HG02623 (cell line): ENCODE data around the gene SYCP2.

Experiments used
- ATAC-seq: cut with Tn5 transposase; IDR thresholded peaks from one replicate; pipeline ENCODE4 v1.9.1; 2021; ENCODE audit warnings: moderate library complexity; ENCODE audit not compliant: unreplicated experiment

SYCP2 gene

GRCh38 chr20:59836767-59837166, 96.7 kb downstream of the SYCP2 start:
- no peak for ATAC-seq

- ATAC-seq = no peak
These were observed 97.7 kb downstream of the SYCP2 start for GRCh38 chr20:59835448-59836395.

GRCh38 chr20:59835057-59835447, 98.4 kb downstream of the SYCP2 start:
- no peak for ATAC-seq

GRCh38 chr20:59832406-59833363, 100.8 kb downstream of the SYCP2 start:
- ATAC-seq = no peak

GRCh38 chr20:59831916-59832270, 101.5 kb downstream of the SYCP2 start:
- no peak for ATAC-seq

GRCh38 chr20:59831024-59831915, 102.2 kb downstream of the SYCP2 start:
- ATAC-seq = no peak

GRCh38 chr20:59830665-59831023, 102.8 kb downstream of the SYCP2 start:
- no peak for ATAC-seq

- no peak for ATAC-seq
These were observed 103.4 kb downstream of the SYCP2 start for GRCh38 chr20:59829786-59830664.

GRCh38 chr20:59829054-59829785, 104.2 kb downstream of the SYCP2 start:
- no peak for ATAC-seq

GRCh38 chr20:59828125-59829053, 105.0 kb downstream of the SYCP2 start:
- no peak for ATAC-seq

- ATAC-seq = no peak
These were observed 106.0 kb downstream of the SYCP2 start for GRCh38 chr20:59827138-59828056.

- no peak for ATAC-seq
These were observed 107.3 kb downstream of the SYCP2 start for GRCh38 chr20:59825944-59826759.

GRCh38 chr20:59825563-59825920, 107.9 kb downstream of the SYCP2 start:
- ATAC-seq = no peak

- no peak for ATAC-seq
These were observed 108.5 kb downstream of the SYCP2 start for GRCh38 chr20:59824711-59825562.
